ENCODE measurements around the gene PLEKHH1.
"Not testable (repeated sequence)": the region's sequence is repeated elsewhere in the genome, so short reads cannot be mapped to it uniquely, and the experiment has no call there.

The PLEKHH1 gene

DNA sequence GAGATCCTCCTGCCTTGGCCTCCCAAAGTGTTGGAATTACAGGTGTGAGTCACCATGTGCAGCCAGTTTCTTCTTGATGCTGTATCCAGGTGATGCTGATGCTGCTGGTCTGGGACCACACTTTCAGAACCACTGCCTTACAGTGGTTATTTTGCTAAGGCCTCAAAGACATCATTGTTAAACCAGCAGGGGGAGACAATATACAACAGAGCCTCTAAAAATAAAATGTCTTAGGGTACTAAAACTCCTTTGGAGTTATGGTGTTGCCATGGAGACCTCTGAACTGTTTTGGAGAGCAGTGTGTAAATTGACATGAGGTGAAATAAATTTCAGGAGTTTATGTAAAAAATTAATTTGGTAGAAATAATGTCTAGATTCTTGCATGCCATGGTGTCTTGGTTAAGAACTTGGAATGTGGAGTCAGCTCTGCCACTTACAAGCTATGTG, 85.5 kb downstream of the PLEKHH1 start:
- H3K27ac ChIP-seq: no peak overlapping the region
- TF ChIP-seq, protein P1, sequence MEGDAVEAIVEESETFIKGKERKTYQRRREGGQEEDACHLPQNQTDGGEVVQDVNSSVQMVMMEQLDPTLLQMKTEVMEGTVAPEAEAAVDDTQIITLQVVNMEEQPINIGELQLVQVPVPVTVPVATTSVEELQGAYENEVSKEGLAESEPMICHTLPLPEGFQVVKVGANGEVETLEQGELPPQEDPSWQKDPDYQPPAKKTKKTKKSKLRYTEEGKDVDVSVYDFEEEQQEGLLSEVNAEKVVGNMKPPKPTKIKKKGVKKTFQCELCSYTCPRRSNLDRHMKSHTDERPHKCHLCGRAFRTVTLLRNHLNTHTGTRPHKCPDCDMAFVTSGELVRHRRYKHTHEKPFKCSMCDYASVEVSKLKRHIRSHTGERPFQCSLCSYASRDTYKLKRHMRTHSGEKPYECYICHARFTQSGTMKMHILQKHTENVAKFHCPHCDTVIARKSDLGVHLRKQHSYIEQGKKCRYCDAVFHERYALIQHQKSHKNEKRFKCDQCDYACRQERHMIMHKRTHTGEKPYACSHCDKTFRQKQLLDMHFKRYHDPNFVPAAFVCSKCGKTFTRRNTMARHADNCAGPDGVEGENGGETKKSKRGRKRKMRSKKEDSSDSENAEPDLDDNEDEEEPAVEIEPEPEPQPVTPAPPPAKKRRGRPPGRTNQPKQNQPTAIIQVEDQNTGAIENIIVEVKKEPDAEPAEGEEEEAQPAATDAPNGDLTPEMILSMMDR (conservative IDR thresholded peaks at IDR 0.05): peak; percentile 77
- no peak for TF ChIP-seq ZFX (IDR thresholded peaks at IDR 0.05)

DNA sequence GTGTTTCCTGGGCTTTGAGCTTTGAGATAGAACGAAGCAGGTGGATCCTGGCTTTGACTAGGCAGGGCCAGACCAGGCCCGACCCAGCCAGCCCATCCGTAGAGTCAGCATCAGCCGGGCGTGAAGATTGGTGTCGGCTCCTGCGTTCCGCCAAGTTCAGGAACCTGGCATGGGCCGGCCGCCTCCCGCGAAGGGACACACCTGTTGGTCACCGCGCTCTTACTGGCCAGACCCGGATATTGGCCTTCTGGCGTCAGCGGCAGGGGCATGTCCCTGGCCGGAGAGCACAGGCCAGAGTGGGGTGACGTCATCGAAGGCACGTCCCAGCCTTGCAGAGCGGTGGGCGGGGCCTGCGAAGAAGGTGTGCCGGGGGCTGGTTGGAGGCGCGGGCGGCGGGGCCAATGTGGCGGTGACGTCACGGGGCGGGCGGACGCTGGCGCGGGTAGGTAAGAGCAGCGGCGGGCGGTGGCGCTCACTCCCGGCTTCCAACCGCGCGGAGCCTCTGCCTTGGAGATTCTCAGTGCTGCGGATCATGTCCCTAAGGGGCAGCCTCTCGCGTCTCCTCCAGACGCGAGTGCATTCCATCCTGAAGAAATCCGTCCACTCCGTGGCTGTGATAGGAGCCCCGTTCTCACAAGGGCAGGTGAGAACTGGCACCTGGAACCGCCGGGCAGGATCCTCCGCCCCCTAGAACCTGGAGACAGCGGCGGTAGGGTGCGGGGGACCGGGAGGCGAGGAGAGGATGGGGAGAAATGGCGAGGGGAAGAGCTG, 86.5 kb downstream of the PLEKHH1 start, which contains the start of gene ARG2:
Gene ARG2, plus strand, starts transcription at position 475 of the 771 bp plus-strand sequence. Its CDS starts 58 bp downstream, at position 533.
- TF ChIP-seq ZFX (IDR thresholded peaks at IDR 0.05): no peak
- TF ChIP-seq, protein P1 (conservative IDR thresholded peaks at IDR 0.05): peak; percentile 18; the same call in 1 of the 2 replicates
- peak within 1 kb of the TSS; percentile 41 for H3K27ac ChIP-seq

DNA sequence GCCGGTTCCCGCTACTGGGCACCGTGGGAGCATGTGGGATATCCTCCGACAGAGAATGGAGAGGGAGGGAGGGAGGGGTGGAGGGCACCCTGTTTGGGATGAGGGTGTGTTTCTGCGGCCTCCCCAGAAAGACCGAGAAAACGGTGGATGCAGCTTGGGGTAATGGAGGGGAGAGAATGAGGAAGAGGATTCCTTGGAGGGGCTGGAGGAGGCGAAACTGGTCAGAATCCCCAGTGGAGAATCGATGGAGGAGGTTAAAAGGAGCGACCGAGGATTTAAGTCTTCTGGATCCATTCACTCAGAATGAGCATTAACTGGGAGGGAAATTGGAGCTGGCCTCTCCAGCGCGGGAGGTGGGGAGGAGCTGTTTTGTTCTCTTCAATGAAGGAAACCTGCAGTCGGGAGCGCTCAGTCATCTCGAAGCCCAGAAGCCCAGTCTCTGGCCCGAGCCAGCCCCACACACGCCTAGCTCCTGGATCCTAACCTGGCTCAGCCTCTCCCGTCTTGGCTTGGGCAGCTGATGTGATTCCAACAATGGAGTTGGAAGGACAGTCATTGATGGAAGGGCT, 87.2 kb downstream of the PLEKHH1 start:
- TF ChIP-seq, protein P1 (conservative IDR thresholded peaks at IDR 0.05): no peak
- TF ChIP-seq ZFX (IDR thresholded peaks at IDR 0.05): no peak
- peak overlapping the region; percentile 41 for H3K27ac ChIP-seq

DNA sequence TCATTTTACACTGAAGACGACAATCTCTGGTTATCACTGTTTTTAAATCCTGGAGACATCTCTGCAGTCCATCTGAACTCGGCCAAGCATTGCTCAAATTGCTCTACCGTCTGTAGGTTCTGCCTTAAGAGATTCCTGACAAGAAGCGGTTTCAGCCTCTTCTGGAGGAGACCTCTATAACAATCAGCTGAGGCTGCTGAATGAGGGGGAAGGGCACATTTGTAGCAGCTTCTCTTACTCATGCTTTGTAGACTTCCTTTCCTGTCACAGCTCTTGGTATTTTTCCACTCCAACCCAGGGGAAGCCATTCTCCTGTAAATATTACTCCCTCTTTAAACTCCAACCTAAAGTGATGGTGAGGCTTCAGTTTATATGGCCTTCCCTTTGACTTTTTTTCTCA, 89.6 kb downstream of the PLEKHH1 start:
- no peak overlapping the region for H3K27ac ChIP-seq
- TF ChIP-seq, protein P1 (conservative IDR thresholded peaks at IDR 0.05): no peak
- no peak for TF ChIP-seq ZFX (IDR thresholded peaks at IDR 0.05)

DNA sequence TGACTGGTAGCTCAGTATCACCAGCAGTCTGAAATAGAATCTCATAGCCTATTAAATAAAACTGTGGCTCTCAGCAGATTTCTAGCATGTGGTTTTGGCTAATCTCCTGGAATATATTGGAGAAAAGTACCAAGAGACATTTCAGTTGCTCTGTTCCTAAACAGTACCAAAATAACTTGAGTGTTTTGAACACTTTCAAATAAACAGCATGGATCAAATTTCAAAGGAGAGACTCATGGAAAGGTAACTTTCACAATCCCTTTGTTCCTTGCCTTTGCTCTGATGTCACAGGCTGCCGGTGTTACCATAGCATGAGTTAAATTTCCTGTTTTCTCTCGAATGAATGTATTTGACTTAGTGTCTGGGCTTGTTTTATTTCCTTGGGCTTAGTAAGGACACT, 90.0 kb downstream of the PLEKHH1 start:
- TF ChIP-seq, protein P1 (conservative IDR thresholded peaks at IDR 0.05): no peak
- TF ChIP-seq ZFX (IDR thresholded peaks at IDR 0.05): no peak
- H3K27ac ChIP-seq: no peak overlapping the region

DNA sequence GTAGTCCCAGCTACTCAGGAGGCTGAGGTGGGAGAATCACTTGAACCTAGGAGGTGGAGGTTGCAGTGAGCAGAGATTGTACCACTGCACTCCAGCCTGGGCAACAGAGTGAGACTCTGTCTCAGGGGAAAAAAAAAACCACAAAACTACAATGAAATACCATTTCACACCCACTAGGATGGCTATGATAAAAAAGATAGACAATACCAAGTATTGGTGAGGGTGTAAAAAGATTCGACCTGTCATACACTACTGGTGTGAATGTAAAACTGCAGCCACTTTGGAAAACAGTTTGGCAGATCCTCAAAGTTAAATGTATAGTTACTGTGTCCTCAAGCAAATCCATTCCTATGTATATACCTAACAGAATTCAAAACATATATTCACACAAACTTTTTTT, 93.0 kb downstream of the PLEKHH1 start:
- H3K27ac ChIP-seq: not testable (repeated sequence)

DNA sequence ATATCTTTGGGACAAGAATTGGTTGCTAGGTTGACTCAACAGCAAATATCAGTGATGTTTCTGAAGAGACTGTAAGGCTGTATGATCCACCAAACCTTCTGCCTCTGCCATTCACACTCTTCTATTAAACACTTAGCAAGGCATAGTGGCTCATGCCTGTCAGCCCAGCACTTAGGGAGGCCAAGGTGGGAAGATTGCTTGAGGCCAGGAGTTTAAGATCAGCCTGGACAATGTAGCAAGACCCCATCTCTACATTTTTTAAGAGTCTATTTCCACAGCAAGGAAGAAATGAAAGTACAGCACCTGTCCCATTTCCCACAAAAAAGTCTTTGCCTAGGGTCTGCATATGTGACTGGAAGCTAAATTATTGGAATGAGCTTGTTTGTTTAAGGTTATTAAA, 94.4 kb downstream of the PLEKHH1 start:
- no peak for TF ChIP-seq ZFX (IDR thresholded peaks at IDR 0.05)
- TF ChIP-seq, protein P1 (conservative IDR thresholded peaks at IDR 0.05): no peak
- H3K27ac ChIP-seq: no peak overlapping the region
